HepG2 (cell line): ENCODE measurements around the gene COG5. TPM values are rescaled to one million over a fixed set of nuclear protein-coding genes. Genes with fewer than 3 reads are reported as not detected.

Experiments
- FOXJ3 ChIP-seq: sonication (generic); formaldehyde crosslinking; IDR thresholded peaks from 2 replicates; pipeline ENCODE4 v1.4.0; 2020; ENCODE audit warnings: missing genetic modification reagents, mild to moderate bottlenecking, borderline replicate concordance
- HDAC1 ChIP-seq: sonication (generic); formaldehyde crosslinking; IDR thresholded peaks from 2 replicates; pipeline ENCODE4 v1.5.1; 2020; ENCODE audit warnings: mild to moderate bottlenecking, missing genetic modification reagents
- HNRNPLL ChIP-seq: fragments of 200-400 bp; formaldehyde crosslinking; IDR thresholded peaks from 2 replicates; pipeline ENCODE4 v1.6.1; 2017; ENCODE audit warnings: mild to moderate bottlenecking, low read depth, low read length; ENCODE audit not compliant: poor library complexity, severe bottlenecking
- SOX6 ChIP-seq, 2 experiments: fragments of 450-650 bp in 1 of 2; sonication (generic) in 1 of 2; formaldehyde crosslinking in 1 of 2; IDR thresholded peaks; 2 replicates each; pipeline versions ENCODE4 v1.4.0 to v1.6.1; 2017 to 2020; ENCODE audit warnings: antibody characterized with exemption in 1 of 2, mild to moderate bottlenecking in 1 of 2, missing genetic modification reagents in 1 of 2
- ZNF138 ChIP-seq: sonication (generic); formaldehyde crosslinking; IDR thresholded peaks from 2 replicates; pipeline ENCODE4 v1.5.0; 2020; ENCODE audit warnings: mild to moderate bottlenecking, low read depth, missing genetic modification reagents
- ZNF441 ChIP-seq: sonication (generic); formaldehyde crosslinking; IDR thresholded peaks from 2 replicates; pipeline ENCODE4 v1.7.0; 2021; ENCODE audit warnings: missing genetic modification reagents, borderline replicate concordance
- ZNF605 ChIP-seq: sonication (generic); formaldehyde crosslinking; IDR thresholded peaks from 2 replicates; pipeline ENCODE4 v1.8.0; 2022; ENCODE audit warnings: mild to moderate bottlenecking, missing genetic modification reagents
- ZNF670 ChIP-seq: sonication (generic); formaldehyde crosslinking; IDR thresholded peaks from 2 replicates; pipeline ENCODE4 v1.8.0; 2022; ENCODE audit warnings: mild to moderate bottlenecking, missing genetic modification reagents, borderline replicate concordance
- ZNF7 ChIP-seq: IDR thresholded peaks from 2 replicates; pipeline ENCODE4 v1.6.1; 2016; ENCODE audit warnings: missing biosample characterization, missing genetic modification reagents
- ZNF724P ChIP-seq: sonication (generic); formaldehyde crosslinking; IDR thresholded peaks from 2 replicates; pipeline ENCODE4 v1.8.0; 2022; ENCODE audit warnings: missing genetic modification reagents, borderline replicate concordance
- ZNF766 ChIP-seq: sonication (generic); formaldehyde crosslinking; IDR thresholded peaks from 2 replicates; pipeline ENCODE4 v1.5.0; 2020; ENCODE audit warnings: missing genetic modification reagents, borderline replicate concordance
- polyA plus RNA-seq, 8 experiments: library from polyadenylated mRNA; depleted of rRNA in 3 of 8; stranded (reverse) in 7 of 8; unstranded in 1 of 8; fragments of >200 nt; fragmentation: Illumina TruSeq in 4 of 8; extraction: Trizol in 4 of 8; gene quantifications; 2 replicates each; pipeline versions ENCODE4 v1.2.1 to v1.2.3, GENCODE V29; 2011 to 2016; ENCODE audit warnings: low read depth in 4 of 8, missing spikeins in 1 of 8, mixed read lengths in 1 of 8; ENCODE audit not compliant: insufficient read depth in 1 of 8
- total RNA-seq, 5 experiments: library from RNA; depleted of rRNA; stranded (reverse); fragments of >200 nt; fragmentation: Illumina TruSeq; extraction: Trizol; gene quantifications; 2 replicates each; pipeline ENCODE4 v1.2.3, GENCODE V29; 2016; ENCODE audit warnings: low read depth in 1 of 5
- TF ChIP-seq, protein P1 (sequence below): sonication (generic); formaldehyde crosslinking; IDR thresholded peaks from 2 replicates; pipeline ENCODE4 v1.4.0; 2020; ENCODE audit warnings: missing genetic modification reagents
- TF ChIP-seq, protein P2 (sequence below): sonication (generic); formaldehyde crosslinking; IDR thresholded peaks from 2 replicates; pipeline ENCODE4 v1.4.0; 2020; ENCODE audit warnings: missing genetic modification reagents
- TF ChIP-seq, protein P3 (sequence below): IDR thresholded peaks from 2 replicates; pipeline ENCODE4 v1.6.1; 2016
- TF ChIP-seq, protein P4 (sequence below): sonication (generic); formaldehyde crosslinking; IDR thresholded peaks from 2 replicates; pipeline ENCODE4 v1.4.0; 2020; ENCODE audit warnings: low read depth, missing genetic modification reagents
- TF ChIP-seq, protein P5 (sequence below): sonication (generic); formaldehyde crosslinking; IDR thresholded peaks from 2 replicates; pipeline ENCODE4 v1.5.1; 2020; ENCODE audit warnings: mild to moderate bottlenecking, missing genetic modification reagents, moderate library complexity

The COG5 gene
- total and polyA plus RNA-seq, 2 of the 13 experiments (the other 11 are each of a cell fraction or from before 2014, with no cell fraction given): 20.4 to 31.3 TPM

DNA sequence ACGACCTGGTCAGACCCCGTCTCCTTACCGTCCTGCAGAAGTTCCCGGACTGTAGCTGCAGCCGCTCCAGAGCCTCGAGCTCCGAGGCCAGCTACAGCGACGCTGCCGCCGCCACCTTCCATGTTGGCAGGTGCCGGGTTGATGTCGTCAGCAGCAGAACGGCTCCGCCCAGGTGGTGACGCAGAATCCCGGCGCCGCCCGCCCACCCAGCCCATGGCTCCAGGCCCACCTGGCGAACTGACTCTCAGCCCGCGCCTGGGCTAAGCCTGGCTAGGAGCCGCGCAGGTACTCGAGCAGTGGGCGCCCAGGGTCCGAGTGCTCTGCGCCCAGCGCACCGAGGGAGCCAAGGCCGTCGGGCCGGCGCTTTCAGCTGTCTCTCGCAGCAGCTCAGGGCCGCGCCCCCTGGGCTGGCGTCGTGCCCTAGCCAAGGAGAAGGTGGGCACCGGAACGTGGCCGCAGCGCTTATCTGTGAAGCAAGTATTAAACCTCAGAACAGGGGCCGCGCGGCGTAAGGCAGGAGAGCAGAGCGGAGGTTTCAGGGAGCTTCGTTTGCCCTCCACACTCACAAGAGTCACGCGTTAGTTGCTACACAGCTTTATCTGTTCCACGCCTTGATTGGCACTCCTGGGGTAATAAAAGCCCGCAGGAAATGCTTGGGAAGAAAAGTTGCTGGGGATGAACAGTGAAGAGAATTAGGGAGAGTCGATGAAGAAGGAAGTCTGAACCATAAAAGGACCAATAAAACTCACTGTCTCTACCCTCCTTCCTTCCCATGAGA is at the start of gene COG5, which contains the start of gene DUS4L (continued):
- TF ChIP-seq, protein P1, sequence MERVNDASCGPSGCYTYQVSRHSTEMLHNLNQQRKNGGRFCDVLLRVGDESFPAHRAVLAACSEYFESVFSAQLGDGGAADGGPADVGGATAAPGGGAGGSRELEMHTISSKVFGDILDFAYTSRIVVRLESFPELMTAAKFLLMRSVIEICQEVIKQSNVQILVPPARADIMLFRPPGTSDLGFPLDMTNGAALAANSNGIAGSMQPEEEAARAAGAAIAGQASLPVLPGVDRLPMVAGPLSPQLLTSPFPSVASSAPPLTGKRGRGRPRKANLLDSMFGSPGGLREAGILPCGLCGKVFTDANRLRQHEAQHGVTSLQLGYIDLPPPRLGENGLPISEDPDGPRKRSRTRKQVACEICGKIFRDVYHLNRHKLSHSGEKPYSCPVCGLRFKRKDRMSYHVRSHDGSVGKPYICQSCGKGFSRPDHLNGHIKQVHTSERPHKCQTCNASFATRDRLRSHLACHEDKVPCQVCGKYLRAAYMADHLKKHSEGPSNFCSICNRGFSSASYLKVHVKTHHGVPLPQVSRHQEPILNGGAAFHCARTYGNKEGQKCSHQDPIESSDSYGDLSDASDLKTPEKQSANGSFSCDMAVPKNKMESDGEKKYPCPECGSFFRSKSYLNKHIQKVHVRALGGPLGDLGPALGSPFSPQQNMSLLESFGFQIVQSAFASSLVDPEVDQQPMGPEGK: peak; percentile 36; the same call in 1 of the 2 replicates
- TF ChIP-seq ZNF766 (CRISPR knock-in tag) (peak; percentile 71; the same call in 1 of the 2 replicates), ZNF724P (CRISPR knock-in tag) (peak; percentile 89; the same call in 1 of the 2 replicates), HDAC1 (CRISPR knock-in tag) (peak; percentile 97), FOXJ3 (CRISPR knock-in tag) (0 out of 2 replicates have a peak, but pooled peaks have one; percentile 59), ZNF441 (CRISPR knock-in tag) (peak; percentile 72; the same call in 1 of the 2 replicates), HNRNPLL (peak; percentile 53), ZNF138 (CRISPR knock-in tag) (peak; percentile 76; the same call in 1 of the 2 replicates), SOX6 (IDR thresholded peaks at IDR 0.05) (no peak), SOX6 (CRISPR knock-in tag; IDR thresholded peaks at IDR 0.05) (peak; percentile 72), ZNF605 (peak; percentile 92), ZNF670 (CRISPR knock-in tag) (peak; percentile 60; the same call in 1 of the 2 replicates), ZNF7 (CRISPR knock-in tag) (no peak)
- TF ChIP-seq, protein P2, sequence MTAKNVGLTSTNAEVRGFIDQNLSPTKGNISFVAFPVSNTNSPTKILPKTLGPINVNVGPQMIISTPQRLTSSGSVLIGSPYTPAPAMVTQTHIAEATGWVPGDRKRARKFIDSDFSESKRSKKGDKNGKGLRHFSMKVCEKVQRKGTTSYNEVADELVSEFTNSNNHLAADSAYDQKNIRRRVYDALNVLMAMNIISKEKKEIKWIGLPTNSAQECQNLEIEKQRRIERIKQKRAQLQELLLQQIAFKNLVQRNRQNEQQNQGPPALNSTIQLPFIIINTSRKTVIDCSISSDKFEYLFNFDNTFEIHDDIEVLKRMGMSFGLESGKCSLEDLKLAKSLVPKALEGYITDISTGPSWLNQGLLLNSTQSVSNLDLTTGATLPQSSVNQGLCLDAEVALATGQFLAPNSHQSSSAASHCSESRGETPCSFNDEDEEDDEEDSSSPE: peak; percentile 66
- TF ChIP-seq, protein P3, sequence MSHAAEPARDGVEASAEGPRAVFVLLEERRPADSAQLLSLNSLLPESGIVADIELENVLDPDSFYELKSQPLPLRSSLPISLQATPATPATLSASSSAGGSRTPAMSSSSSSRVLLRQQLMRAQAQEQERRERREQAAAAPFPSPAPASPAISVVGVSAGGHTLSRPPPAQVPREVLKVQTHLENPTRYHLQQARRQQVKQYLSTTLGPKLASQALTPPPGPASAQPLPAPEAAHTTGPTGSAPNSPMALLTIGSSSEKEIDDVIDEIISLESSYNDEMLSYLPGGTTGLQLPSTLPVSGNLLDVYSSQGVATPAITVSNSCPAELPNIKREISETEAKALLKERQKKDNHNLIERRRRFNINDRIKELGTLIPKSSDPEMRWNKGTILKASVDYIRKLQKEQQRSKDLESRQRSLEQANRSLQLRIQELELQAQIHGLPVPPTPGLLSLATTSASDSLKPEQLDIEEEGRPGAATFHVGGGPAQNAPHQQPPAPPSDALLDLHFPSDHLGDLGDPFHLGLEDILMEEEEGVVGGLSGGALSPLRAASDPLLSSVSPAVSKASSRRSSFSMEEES: peak; percentile 22; the same call in 1 of the 2 replicates
- TF ChIP-seq, protein P4, sequence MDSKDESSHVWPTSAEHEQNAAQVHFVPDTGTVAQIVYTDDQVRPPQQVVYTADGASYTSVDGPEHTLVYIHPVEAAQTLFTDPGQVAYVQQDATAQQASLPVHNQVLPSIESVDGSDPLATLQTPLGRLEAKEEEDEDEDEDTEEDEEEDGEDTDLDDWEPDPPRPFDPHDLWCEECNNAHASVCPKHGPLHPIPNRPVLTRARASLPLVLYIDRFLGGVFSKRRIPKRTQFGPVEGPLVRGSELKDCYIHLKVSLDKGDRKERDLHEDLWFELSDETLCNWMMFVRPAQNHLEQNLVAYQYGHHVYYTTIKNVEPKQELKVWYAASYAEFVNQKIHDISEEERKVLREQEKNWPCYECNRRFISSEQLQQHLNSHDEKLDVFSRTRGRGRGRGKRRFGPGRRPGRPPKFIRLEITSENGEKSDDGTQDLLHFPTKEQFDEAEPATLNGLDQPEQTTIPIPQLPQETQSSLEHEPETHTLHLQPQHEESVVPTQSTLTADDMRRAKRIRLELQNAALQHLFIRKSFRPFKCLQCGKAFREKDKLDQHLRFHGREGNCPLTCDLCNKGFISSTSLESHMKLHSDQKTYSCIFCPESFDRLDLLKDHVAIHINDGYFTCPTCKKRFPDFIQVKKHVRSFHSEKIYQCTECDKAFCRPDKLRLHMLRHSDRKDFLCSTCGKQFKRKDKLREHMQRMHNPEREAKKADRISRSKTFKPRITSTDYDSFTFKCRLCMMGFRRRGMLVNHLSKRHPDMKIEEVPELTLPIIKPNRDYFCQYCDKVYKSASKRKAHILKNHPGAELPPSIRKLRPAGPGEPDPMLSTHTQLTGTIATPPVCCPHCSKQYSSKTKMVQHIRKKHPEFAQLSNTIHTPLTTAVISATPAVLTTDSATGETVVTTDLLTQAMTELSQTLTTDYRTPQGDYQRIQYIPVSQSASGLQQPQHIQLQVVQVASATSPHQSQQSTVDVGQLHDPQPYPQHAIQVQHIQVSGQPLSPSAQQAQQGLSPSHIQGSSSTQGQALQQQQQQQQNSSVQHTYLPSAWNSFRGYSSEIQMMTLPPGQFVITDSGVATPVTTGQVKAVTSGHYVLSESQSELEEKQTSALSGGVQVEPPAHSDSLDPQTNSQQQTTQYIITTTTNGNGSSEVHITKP: peak; percentile 98
- TF ChIP-seq, protein P5, sequence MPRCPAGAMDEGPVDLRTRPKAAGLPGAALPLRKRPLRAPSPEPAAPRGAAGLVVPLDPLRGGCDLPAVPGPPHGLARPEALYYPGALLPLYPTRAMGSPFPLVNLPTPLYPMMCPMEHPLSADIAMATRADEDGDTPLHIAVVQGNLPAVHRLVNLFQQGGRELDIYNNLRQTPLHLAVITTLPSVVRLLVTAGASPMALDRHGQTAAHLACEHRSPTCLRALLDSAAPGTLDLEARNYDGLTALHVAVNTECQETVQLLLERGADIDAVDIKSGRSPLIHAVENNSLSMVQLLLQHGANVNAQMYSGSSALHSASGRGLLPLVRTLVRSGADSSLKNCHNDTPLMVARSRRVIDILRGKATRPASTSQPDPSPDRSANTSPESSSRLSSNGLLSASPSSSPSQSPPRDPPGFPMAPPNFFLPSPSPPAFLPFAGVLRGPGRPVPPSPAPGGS (CRISPR knock-in tag): 0 out of 2 replicates have a peak, but pooled peaks have one; percentile 37
